AG04450 (cell line): ENCODE data around the gene BBS12. TPM values are rescaled to one million over a fixed set of nuclear protein-coding genes. Genes with fewer than 3 reads are reported as not detected.
A peak's percentile ranks its signal among the peaks of the same experiment; 100 is the strongest.

Experiments used
- CTCF ChIA-PET: fragments of 300-600, 350-600 bp; formaldehyde crosslinking; extraction: SDS; loops from one replicate; lab custom pipeline; 2022; ENCODE audit warnings: antibody characterized with exemption, inconsistent platforms; lab: Charles Lee
- POLR2A ChIA-PET: fragments of 350-600 bp; formaldehyde crosslinking; extraction: SDS; loops from one replicate; lab custom pipeline; 2021; ENCODE audit warnings: antibody characterized with exemption, inconsistent platforms; lab: Yijun Ruan, JAX
- DNase-seq: peaks from one replicate; pipeline ENCODE4 v3.0.0-alpha.2; 2011; ENCODE audit warnings: low read depth, low spot score
- H3K27ac ChIP-seq: one replicate; pipeline ENCODE4 v1.5.1; 2012; ENCODE audit warnings: low read depth, low read length, control low read depth
- H3K27me3 ChIP-seq: one replicate; pipeline ENCODE4 v1.6.0; 2012; ENCODE audit warnings: low read length; ENCODE audit not compliant: control insufficient read depth, insufficient read depth
- H3K4me3 ChIP-seq: 2 replicates; pipeline ENCODE4 v1.5.1; 2011; ENCODE audit warnings: mild to moderate bottlenecking, low read depth, low read length, control low read depth
- H3K9me3 ChIP-seq: 2 replicates; pipeline ENCODE4 v1.5.1; 2012; ENCODE audit warnings: low read length; ENCODE audit not compliant: control insufficient read depth, insufficient read depth
- CTCF ChIP-seq: IDR thresholded peaks from 2 replicates; pipeline ENCODE4 v1.5.1; 2011; ENCODE audit warnings: low read depth, low read length, control low read depth, inconsistent platforms
- polyA plus RNA-seq: library from polyadenylated mRNA; depleted of rRNA; stranded (reverse); fragments of >200 nt; gene quantifications from 2 replicates; pipeline ENCODE4 v1.2.3, GENCODE V29; 2011

Gene BBS12
- polyA plus RNA-seq, 1 experiment: 3.2 TPM

DNA sequence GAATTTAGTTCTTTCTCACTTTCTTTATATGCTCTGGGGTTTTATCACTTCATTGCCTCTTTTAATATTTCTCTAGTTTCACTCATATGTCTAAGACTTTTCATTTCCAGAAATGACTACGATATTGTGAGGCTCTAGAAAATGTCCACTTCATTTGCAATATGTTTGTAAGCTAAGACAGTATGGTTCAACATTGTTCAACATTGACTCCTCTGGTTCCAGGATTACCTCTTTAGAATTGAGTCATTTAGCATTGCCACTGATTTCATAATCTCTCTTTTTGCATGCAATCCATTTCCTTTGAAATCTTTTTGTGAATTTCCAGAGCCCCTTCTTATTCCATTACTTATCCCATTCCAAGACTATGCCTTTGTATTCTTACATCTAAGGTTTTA lies 32.3 kb downstream of the BBS12 start:
- CTCF ChIA-PET: interaction anchor here (1.4 to 3.1 kb wide), 4 partner anchors 12 to 165 kb away, joined by 3 to 23 read pairs (median 4); no protein-coding TSS in a partner anchor
- Histone ChIP-seq H3K4me3 (no peak overlapping the region; the same call in 1 of the 2 replicates), H3K27ac (no peak overlapping the region), H3K27me3 (no peaks in the 10 kb centered on the region), H3K9me3 (no peaks in the 10 kb centered on the region)
- POLR2A ChIA-PET: interaction anchor here (1.8 to 2.1 kb wide), 2 partner anchors 19 to 158 kb away, joined by 7 to 8 read pairs; partner anchors contain the start of gene NUDT6
- DNase-seq: peak; percentile 54
- no peak for TF ChIP-seq CTCF

GRCh38 chr4:122765692-122766352 lies 33.3 kb downstream of the BBS12 start:
- POLR2A ChIA-PET: interaction anchor here (0.6 to 2.1 kb wide), 2 partner anchors 18 to 109 kb away, joined by 3 to 8 read pairs; no protein-coding TSS in a partner anchor
- no peak overlapping the region for H3K4me3 ChIP-seq
- no peaks in the 10 kb centered on the region for H3K9me3 ChIP-seq
- CTCF ChIA-PET: interaction anchor here (0.6 to 3.1 kb wide), 3 partner anchors 149 to 813 kb away, joined by 3 to 23 read pairs (median 4); no protein-coding TSS in a partner anchor
- H3K27ac ChIP-seq: peak overlapping the region; percentile 66
- TF ChIP-seq CTCF: no peak
- H3K27me3 ChIP-seq: no peaks in the 10 kb centered on the region
- DNase-seq: no peak

DNA sequence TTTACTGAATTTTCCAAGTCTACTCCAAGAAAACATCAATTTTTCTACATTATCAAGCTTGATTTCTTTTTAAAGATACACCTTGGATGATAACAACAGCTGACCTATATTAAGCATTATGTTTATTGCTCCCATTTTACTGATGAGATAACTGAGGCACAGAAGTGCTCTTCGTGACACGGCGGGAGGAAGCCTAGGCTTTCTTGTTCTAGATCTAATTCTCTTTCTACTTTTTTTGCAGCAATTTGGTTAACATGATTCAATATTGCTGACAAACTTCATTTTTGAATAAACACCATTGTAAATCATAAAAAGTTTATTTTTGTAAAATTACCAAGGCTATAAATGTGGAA lies 33.8 kb downstream of the BBS12 start:
- POLR2A ChIA-PET: no interaction called here
- TF ChIP-seq CTCF: no peak

DNA sequence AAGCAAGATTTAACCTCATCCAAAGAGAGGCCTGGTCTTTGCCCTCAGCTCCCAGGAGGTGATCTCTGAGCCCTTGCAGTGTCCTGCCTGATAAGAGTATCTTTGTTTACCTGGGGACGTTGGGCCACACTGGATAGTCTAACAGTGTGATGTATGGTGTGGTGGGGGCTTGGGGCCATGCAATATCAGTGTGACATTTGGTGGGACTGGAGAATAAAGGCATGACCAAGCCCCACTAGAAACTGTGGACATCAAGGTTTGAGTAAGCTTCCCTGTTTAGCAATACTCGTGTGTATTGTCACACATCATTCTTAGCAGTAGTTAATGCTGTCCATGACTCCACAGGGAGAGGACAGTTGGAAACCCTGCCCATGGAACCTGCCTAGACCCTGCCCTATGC lies 34.4 kb downstream of the BBS12 start:
- no peak for DNase-seq

More for the DNA sequence above, 33.8 kb downstream of the BBS12 start:
- Histone ChIP-seq H3K9me3 (no peaks in the 10 kb centered on the region), H3K4me3 (no peak overlapping the region), H3K27ac (no peak overlapping the region), H3K27me3 (no peaks in the 10 kb centered on the region)
- no peak for DNase-seq
- CTCF ChIA-PET: interaction anchor here (2.8 to 3.1 kb wide), 2 partner anchors 8 to 148 kb away, joined by 23 read pairs; no protein-coding TSS in a partner anchor

More for the DNA sequence above, 34.4 kb downstream of the BBS12 start:
- Histone ChIP-seq H3K4me3 (no peak overlapping the region), H3K27ac (no peak overlapping the region), H3K27me3 (no peaks in the 10 kb centered on the region), H3K9me3 (no peaks in the 10 kb centered on the region)
- POLR2A ChIA-PET: no interaction called here
- TF ChIP-seq CTCF: no peak
- CTCF ChIA-PET: interaction anchor here (2.8 kb wide), 1 partner anchor 9 kb away, joined by 23 read pairs; no protein-coding TSS in a partner anchor
